Measurements from ENCODE around the gene TMEM132C. TPM values are rescaled to one million over a fixed set of nuclear protein-coding genes. Genes with fewer than 3 reads are reported as not detected.

TMEM132C gene
- total and polyA plus RNA-seq, 2 donors (not counting 3 experiments of a cell fraction or from before 2014, with no cell fraction given) = not detected

DNA sequence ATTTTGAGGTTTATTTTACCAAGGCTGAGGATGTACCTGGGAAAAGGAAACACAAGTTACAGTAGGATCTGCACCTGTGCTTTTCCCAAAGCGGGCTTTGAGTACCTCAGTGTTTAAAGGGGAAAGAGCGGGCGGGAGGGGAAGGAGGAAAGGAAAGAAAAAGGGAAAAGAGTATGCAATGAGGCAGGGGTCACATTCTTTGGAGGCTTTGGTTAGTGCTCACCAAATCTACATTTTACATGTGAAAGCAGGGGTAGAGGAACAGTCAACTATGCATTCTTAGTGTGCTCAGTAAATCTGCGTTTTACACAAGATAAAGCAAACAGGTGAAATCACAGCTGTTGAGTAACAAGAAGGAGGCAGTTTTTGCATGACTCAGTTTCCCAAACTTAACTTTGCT lies 242.2 kb downstream of the TMEM132C start:
- no peak for TF ChIP-seq POLR2A (IDR thresholded peaks at IDR 0.05; ENCODE audit: low read depth, low read length)
- TF ChIP-seq GATA2 (IDR thresholded peaks at IDR 0.05; ENCODE audit: insufficient read depth, insufficient read length, low read depth, low read length) = no peak
- TF ChIP-seq POLR2AphosphoS5 (IDR thresholded peaks at IDR 0.05; ENCODE audit: insufficient read depth, low read depth, low read length) = no peak
- TF ChIP-seq EZH2 (IDR thresholded peaks at IDR 0.05; ENCODE audit: borderline replicate concordance, low read depth, low read length, severe bottlenecking) = no peak
- TF ChIP-seq MYC (IDR thresholded peaks at IDR 0.05; ENCODE audit: low read depth, low read length) = no peak
- no peak for TF ChIP-seq JUN (IDR thresholded peaks at IDR 0.05; ENCODE audit: borderline replicate concordance, insufficient read depth, insufficient read length, low read depth)
- TF ChIP-seq, protein P1, sequence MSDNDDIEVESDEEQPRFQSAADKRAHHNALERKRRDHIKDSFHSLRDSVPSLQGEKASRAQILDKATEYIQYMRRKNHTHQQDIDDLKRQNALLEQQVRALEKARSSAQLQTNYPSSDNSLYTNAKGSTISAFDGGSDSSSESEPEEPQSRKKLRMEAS (IDR thresholded peaks at IDR 0.05; ENCODE audit: insufficient read depth, insufficient read length) = no peak
- no peak for TF ChIP-seq FOS (IDR thresholded peaks at IDR 0.05; ENCODE audit: borderline replicate concordance, insufficient read depth, low read length)
- TF ChIP-seq, protein P2, sequence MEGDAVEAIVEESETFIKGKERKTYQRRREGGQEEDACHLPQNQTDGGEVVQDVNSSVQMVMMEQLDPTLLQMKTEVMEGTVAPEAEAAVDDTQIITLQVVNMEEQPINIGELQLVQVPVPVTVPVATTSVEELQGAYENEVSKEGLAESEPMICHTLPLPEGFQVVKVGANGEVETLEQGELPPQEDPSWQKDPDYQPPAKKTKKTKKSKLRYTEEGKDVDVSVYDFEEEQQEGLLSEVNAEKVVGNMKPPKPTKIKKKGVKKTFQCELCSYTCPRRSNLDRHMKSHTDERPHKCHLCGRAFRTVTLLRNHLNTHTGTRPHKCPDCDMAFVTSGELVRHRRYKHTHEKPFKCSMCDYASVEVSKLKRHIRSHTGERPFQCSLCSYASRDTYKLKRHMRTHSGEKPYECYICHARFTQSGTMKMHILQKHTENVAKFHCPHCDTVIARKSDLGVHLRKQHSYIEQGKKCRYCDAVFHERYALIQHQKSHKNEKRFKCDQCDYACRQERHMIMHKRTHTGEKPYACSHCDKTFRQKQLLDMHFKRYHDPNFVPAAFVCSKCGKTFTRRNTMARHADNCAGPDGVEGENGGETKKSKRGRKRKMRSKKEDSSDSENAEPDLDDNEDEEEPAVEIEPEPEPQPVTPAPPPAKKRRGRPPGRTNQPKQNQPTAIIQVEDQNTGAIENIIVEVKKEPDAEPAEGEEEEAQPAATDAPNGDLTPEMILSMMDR (IDR thresholded peaks at IDR 0.05; ENCODE audit: extremely low read depth in 1 of 2, insufficient read depth in 1 of 2, low read depth in 1 of 2, low read length in 2 of 2) = no peak
- Histone ChIP-seq H3K79me2 (ENCODE audit: control insufficient read depth, insufficient read depth, low read length) (no peaks in the 10 kb centered on the region), H4K20me1 (replicated peaks; ENCODE audit: control insufficient read depth, extremely low read depth, insufficient read depth, low read length) (no peaks in the 10 kb centered on the region), H3K27me3 (ENCODE audit: control insufficient read depth in 2 of 2, insufficient read depth in 2 of 2, low read length in 2 of 2) (no peaks in the 10 kb centered on the region), H3K36me3 (ENCODE audit: control insufficient read depth in 2 of 2, extremely low read depth in 1 of 2, insufficient read depth in 2 of 2, low read length in 2 of 2) (no peaks in the 10 kb centered on the region), H3K27ac (ENCODE audit: insufficient read depth, low read depth, low read length) (no peak overlapping the region), H3K4me2 (ENCODE audit: insufficient read depth, low read length) (no peak overlapping the region), H3K4me1 (ENCODE audit: control insufficient read depth, extremely low read depth, insufficient read depth, low read length) (no peaks in the 10 kb centered on the region), H3K9ac (replicated peaks; ENCODE audit: extremely low read depth, insufficient read depth, low read length) (no peak overlapping the region), H3K9me3 (replicated peaks; ENCODE audit: control insufficient read depth, insufficient read depth, low read length) (peaks cover 19% of the 10 kb centered on the region), H3K4me3 (replicated peaks in 1 of 3; ENCODE audit: insufficient read depth in 1 of 3, low read depth in 1 of 3, low read length in 3 of 3) (no peak overlapping the region), H3K9me1 (replicated peaks; ENCODE audit: control insufficient read depth, extremely low read depth, insufficient read depth, low read length) (no peaks in the 10 kb centered on the region), H2AFZ (ENCODE audit: low read depth, low read length) (no peak overlapping the region)
- no peak for DNase-seq (ENCODE audit: low read depth, low spot score)
- FAIRE-seq = no peak
- no TSS peak for BruUV-seq (replicated peaks)
- dilution Hi-C loops (cut with MboI; ENCODE audit: extremely low pct_ligation_motif_present, low sequenced_read_pairs) (no loop called here), intact Hi-C loops (cut with micrococcal nuclease) (no loop called here)
- CTCF ChIA-PET = no interaction called here
- POLR2A ChIA-PET = no interaction called here

Measured in endothelial cell of umbilical vein (primary cell).